HEK293 (cell line): ENCODE measurements around the gene NTSR2.

Experiments
- BCL11A ChIP-seq: fragments of 450-650 bp; formaldehyde crosslinking; IDR thresholded peaks from 2 replicates; pipeline ENCODE4 v1.5.1; 2016; ENCODE audit warnings: low read depth, missing biosample characterization, missing genetic modification characterization
- KLF1 ChIP-seq: fragments of 450-650 bp; formaldehyde crosslinking; IDR thresholded peaks from 2 replicates; pipeline ENCODE4 v1.5.1; 2016; ENCODE audit warnings: missing biosample characterization, missing genetic modification characterization
- SETDB1 ChIP-seq: IDR thresholded peaks from one replicate; pipeline ENCODE4 v1.6.1; 2017; ENCODE audit warnings: mild to moderate bottlenecking, low read length, moderate library complexity, mixed read lengths; ENCODE audit not compliant: insufficient read length
- ZBTB21 ChIP-seq: fragments of 450-650 bp; formaldehyde crosslinking; IDR thresholded peaks from 2 replicates; pipeline ENCODE4 v1.5.1; 2017; ENCODE audit warnings: missing biosample characterization, missing genetic modification characterization
- ZNF23 ChIP-seq: fragments of 450-650 bp; formaldehyde crosslinking; IDR thresholded peaks from 2 replicates; pipeline ENCODE4 v1.5.1; 2016; ENCODE audit warnings: missing biosample characterization, missing genetic modification characterization, borderline replicate concordance
- ZNF514 ChIP-seq: fragments of 450-650 bp; formaldehyde crosslinking; IDR thresholded peaks from 2 replicates; pipeline ENCODE4 v1.5.1; 2016; ENCODE audit warnings: missing biosample characterization, missing genetic modification characterization
- TF ChIP-seq, protein P1 (sequence below): fragments of 450-650 bp; formaldehyde crosslinking; conservative IDR thresholded peaks from 2 replicates; pipeline ENCODE4 v1.5.1; 2016; ENCODE audit warnings: low read depth, missing biosample characterization, missing genetic modification characterization
- TF ChIP-seq, protein P2 (sequence below): fragments of 450-650 bp; formaldehyde crosslinking; IDR thresholded peaks from 2 replicates; pipeline ENCODE4 v1.5.1; 2016; ENCODE audit warnings: missing biosample characterization, missing genetic modification characterization
- TF ChIP-seq, protein P3 (sequence below): fragments of 450-650 bp; formaldehyde crosslinking; conservative IDR thresholded peaks from 2 replicates; pipeline ENCODE4 v1.5.1; 2016; ENCODE audit warnings: low read depth, missing biosample characterization, missing genetic modification characterization
- TF ChIP-seq, protein P4 (sequence below): fragments of 450-650 bp; formaldehyde crosslinking; IDR thresholded peaks from 2 replicates; pipeline ENCODE4 v1.5.1; 2016; ENCODE audit warnings: missing biosample characterization, missing genetic modification characterization
- TF ChIP-seq, protein P5 (sequence below): fragments of 450-650 bp; formaldehyde crosslinking; IDR thresholded peaks from 2 replicates; pipeline ENCODE4; 2016; ENCODE audit warnings: missing biosample characterization, missing genetic modification characterization

DNA sequence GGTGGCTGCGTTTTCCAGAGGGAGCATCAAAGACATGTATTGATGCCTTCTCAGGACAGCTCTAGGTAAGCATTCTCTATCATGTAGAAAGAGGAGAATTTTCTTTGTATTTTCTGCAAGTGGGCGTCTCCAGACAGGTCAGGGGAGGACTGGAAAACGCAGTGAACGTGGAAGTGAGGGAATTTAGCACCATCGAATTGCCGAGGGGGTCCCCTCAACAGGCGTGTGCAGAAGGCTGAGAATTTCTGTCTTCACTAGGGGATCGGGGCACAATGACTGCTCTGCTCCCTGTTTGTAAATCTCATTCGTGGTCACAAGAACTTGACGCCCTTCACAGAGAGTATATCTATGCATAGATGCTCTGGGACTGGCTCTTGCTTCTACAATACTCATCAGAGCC, 5.0 kb upstream of the NTSR2 start:
- TF ChIP-seq, protein P1, sequence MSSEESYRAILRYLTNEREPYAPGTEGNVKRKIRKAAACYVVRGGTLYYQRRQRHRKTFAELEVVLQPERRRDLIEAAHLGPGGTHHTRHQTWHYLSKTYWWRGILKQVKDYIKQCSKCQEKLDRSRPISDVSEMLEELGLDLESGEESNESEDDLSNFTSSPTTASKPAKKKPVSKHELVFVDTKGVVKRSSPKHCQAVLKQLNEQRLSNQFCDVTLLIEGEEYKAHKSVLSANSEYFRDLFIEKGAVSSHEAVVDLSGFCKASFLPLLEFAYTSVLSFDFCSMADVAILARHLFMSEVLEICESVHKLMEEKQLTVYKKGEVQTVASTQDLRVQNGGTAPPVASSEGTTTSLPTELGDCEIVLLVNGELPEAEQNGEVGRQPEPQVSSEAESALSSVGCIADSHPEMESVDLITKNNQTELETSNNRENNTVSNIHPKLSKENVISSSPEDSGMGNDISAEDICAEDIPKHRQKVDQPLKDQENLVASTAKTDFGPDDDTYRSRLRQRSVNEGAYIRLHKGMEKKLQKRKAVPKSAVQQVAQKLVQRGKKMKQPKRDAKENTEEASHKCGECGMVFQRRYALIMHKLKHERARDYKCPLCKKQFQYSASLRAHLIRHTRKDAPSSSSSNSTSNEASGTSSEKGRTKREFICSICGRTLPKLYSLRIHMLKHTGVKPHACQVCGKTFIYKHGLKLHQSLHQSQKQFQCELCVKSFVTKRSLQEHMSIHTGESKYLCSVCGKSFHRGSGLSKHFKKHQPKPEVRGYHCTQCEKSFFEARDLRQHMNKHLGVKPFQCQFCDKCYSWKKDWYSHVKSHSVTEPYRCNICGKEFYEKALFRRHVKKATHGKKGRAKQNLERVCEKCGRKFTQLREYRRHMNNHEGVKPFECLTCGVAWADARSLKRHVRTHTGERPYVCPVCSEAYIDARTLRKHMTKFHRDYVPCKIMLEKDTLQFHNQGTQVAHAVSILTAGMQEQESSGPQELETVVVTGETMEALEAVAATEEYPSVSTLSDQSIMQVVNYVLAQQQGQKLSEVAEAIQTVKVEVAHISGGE (tag by site-specific recombination), result no peak
- TF ChIP-seq ZNF23 (tag by site-specific recombination) (no peak), BCL11A (tag by site-specific recombination) (no peak), ZNF514 (tag by site-specific recombination) (no peak), ZBTB21 (tag by site-specific recombination) (no peak), KLF1 (tag by site-specific recombination) (no peak), SETDB1 (no peak)
- TF ChIP-seq, protein P2, sequence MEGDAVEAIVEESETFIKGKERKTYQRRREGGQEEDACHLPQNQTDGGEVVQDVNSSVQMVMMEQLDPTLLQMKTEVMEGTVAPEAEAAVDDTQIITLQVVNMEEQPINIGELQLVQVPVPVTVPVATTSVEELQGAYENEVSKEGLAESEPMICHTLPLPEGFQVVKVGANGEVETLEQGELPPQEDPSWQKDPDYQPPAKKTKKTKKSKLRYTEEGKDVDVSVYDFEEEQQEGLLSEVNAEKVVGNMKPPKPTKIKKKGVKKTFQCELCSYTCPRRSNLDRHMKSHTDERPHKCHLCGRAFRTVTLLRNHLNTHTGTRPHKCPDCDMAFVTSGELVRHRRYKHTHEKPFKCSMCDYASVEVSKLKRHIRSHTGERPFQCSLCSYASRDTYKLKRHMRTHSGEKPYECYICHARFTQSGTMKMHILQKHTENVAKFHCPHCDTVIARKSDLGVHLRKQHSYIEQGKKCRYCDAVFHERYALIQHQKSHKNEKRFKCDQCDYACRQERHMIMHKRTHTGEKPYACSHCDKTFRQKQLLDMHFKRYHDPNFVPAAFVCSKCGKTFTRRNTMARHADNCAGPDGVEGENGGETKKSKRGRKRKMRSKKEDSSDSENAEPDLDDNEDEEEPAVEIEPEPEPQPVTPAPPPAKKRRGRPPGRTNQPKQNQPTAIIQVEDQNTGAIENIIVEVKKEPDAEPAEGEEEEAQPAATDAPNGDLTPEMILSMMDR (tag by site-specific recombination), result no peak
- TF ChIP-seq, protein P3, sequence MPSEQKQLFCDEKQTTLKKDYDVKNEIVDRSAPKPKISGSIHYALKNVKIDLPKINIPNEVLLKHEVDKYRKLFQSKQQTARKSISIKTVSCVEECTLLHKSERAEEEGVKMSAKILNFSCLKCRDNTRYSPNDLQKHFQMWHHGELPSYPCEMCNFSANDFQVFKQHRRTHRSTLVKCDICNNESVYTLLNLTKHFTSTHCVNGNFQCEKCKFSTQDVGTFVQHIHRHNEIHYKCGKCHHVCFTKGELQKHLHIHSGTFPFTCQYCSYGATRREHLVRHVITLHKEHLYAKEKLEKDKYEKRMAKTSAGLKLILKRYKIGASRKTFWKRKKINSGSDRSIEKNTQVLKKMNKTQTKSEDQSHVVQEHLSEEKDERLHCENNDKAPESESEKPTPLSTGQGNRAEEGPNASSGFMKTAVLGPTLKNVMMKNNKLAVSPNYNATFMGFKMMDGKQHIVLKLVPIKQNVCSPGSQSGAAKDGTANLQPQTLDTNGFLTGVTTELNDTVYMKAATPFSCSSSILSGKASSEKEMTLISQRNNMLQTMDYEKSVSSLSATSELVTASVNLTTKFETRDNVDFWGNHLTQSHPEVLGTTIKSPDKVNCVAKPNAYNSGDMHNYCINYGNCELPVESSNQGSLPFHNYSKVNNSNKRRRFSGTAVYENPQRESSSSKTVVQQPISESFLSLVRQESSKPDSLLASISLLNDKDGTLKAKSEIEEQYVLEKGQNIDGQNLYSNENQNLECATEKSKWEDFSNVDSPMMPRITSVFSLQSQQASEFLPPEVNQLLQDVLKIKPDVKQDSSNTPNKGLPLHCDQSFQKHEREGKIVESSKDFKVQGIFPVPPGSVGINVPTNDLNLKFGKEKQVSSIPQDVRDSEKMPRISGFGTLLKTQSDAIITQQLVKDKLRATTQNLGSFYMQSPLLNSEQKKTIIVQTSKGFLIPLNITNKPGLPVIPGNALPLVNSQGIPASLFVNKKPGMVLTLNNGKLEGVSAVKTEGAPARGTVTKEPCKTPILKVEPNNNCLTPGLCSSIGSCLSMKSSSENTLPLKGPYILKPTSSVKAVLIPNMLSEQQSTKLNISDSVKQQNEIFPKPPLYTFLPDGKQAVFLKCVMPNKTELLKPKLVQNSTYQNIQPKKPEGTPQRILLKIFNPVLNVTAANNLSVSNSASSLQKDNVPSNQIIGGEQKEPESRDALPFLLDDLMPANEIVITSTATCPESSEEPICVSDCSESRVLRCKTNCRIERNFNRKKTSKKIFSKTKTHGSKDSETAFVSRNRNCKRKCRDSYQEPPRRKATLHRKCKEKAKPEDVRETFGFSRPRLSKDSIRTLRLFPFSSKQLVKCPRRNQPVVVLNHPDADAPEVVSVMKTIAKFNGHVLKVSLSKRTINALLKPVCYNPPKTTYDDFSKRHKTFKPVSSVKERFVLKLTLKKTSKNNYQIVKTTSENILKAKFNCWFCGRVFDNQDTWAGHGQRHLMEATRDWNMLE (tag by site-specific recombination), result no peak
- TF ChIP-seq, protein P4, sequence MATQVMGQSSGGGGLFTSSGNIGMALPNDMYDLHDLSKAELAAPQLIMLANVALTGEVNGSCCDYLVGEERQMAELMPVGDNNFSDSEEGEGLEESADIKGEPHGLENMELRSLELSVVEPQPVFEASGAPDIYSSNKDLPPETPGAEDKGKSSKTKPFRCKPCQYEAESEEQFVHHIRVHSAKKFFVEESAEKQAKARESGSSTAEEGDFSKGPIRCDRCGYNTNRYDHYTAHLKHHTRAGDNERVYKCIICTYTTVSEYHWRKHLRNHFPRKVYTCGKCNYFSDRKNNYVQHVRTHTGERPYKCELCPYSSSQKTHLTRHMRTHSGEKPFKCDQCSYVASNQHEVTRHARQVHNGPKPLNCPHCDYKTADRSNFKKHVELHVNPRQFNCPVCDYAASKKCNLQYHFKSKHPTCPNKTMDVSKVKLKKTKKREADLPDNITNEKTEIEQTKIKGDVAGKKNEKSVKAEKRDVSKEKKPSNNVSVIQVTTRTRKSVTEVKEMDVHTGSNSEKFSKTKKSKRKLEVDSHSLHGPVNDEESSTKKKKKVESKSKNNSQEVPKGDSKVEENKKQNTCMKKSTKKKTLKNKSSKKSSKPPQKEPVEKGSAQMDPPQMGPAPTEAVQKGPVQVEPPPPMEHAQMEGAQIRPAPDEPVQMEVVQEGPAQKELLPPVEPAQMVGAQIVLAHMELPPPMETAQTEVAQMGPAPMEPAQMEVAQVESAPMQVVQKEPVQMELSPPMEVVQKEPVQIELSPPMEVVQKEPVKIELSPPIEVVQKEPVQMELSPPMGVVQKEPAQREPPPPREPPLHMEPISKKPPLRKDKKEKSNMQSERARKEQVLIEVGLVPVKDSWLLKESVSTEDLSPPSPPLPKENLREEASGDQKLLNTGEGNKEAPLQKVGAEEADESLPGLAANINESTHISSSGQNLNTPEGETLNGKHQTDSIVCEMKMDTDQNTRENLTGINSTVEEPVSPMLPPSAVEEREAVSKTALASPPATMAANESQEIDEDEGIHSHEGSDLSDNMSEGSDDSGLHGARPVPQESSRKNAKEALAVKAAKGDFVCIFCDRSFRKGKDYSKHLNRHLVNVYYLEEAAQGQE, result no peak
- TF ChIP-seq, protein P5, sequence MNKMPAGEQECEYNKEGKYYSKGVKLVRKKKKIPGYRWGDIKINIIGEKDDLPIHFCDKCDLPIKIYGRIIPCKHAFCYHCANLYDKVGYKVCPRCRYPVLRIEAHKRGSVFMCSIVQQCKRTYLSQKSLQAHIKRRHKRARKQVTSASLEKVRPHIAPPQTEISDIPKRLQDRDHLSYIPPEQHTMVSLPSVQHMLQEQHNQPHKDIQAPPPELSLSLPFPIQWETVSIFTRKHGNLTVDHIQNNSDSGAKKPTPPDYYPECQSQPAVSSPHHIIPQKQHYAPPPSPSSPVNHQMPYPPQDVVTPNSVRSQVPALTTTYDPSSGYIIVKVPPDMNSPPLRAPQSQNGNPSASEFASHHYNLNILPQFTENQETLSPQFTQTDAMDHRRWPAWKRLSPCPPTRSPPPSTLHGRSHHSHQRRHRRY (tag by site-specific recombination), result no peak
